HepG2 (cell line): ENCODE results near the gene APBA3. TPM values are rescaled to one million over a fixed set of nuclear protein-coding genes. Genes with fewer than 3 reads are reported as not detected.

Source experiments
- CCAR2 ChIP-seq: fragments of 200-400 bp; formaldehyde crosslinking; optimal IDR thresholded peaks from 2 replicates; pipeline ENCODE3; 2018; ENCODE audit warnings: low read depth, mild to moderate bottlenecking, low read length, moderate library complexity
- CEBPB ChIP-seq: IDR thresholded peaks from 2 replicates; pipeline ENCODE4 v1.6.1; 2011; ENCODE audit warnings: low read depth, low read length, improper control_type of control experiment, borderline replicate concordance
- FOXJ3 ChIP-seq: sonication (generic); formaldehyde crosslinking; IDR thresholded peaks from 2 replicates; pipeline ENCODE4 v1.4.0; 2020; ENCODE audit warnings: missing genetic modification reagents, mild to moderate bottlenecking, borderline replicate concordance
- GFI1 ChIP-seq: sonication (generic); formaldehyde crosslinking; IDR thresholded peaks from 2 replicates; pipeline ENCODE4 v1.5.0; 2020; ENCODE audit warnings: missing genetic modification reagents, mild to moderate bottlenecking, borderline replicate concordance
- JDP2 ChIP-seq: sonication (generic); formaldehyde crosslinking; IDR thresholded peaks from 2 replicates; pipeline ENCODE4 v1.8.1; 2022; ENCODE audit warnings: missing genetic modification reagents, borderline replicate concordance
- KAT7 ChIP-seq: IDR thresholded peaks from 2 replicates; pipeline ENCODE4 v1.6.1; 2018; ENCODE audit warnings: borderline replicate concordance, missing compliant biosample characterization
- KDM2A ChIP-seq: sonication (generic); formaldehyde crosslinking; IDR thresholded peaks from 2 replicates; pipeline ENCODE4 v1.4.0; 2020; ENCODE audit warnings: low read depth, missing genetic modification reagents, borderline replicate concordance
- KMT2A ChIP-seq: sonication (generic); formaldehyde crosslinking; IDR thresholded peaks from 2 replicates; pipeline ENCODE4 v1.4.0; 2020; ENCODE audit warnings: missing genetic modification reagents
- NCOA1 ChIP-seq: sonication (generic); formaldehyde crosslinking; IDR thresholded peaks from 2 replicates; pipeline ENCODE4 v1.9.0; 2021; ENCODE audit warnings: missing genetic modification reagents
- PHF21A ChIP-seq: sonication (generic); formaldehyde crosslinking; IDR thresholded peaks from 2 replicates; pipeline ENCODE4 v1.5.0; 2020; ENCODE audit warnings: mild to moderate bottlenecking, missing genetic modification reagents
- SRSF1 ChIP-seq: fragments of 200-400 bp; formaldehyde crosslinking; optimal IDR thresholded peaks from 2 replicates; pipeline ENCODE3; 2017; ENCODE audit warnings: mild to moderate bottlenecking, low read depth, low read length, moderate library complexity
- SUZ12 ChIP-seq: fragments of 150-350 bp; IDR thresholded peaks from 2 replicates; pipeline ENCODE4 v1.6.1; 2014; ENCODE audit warnings: low read depth, low read length
- TIGD3 ChIP-seq: sonication (generic); formaldehyde crosslinking; IDR thresholded peaks from 2 replicates; pipeline ENCODE4 v1.5.1; 2020; ENCODE audit warnings: mild to moderate bottlenecking, missing genetic modification reagents, borderline replicate concordance
- ZBTB10 ChIP-seq: sonication (generic); formaldehyde crosslinking; IDR thresholded peaks from 2 replicates; pipeline ENCODE4 v1.4.0; 2020; ENCODE audit warnings: missing genetic modification reagents, borderline replicate concordance
- ZBTB20 ChIP-seq: sonication (generic); formaldehyde crosslinking; IDR thresholded peaks from 2 replicates; pipeline ENCODE4 v1.8.1; 2023; ENCODE audit warnings: missing genetic modification reagents, low read depth, mild to moderate bottlenecking, borderline replicate concordance
- ZBTB7B ChIP-seq: sonication (generic); formaldehyde crosslinking; IDR thresholded peaks from 2 replicates; pipeline ENCODE4 v1.4.0; 2020; ENCODE audit warnings: missing genetic modification reagents
- ZGPAT ChIP-seq: IDR thresholded peaks from 2 replicates; pipeline ENCODE4 v1.6.1; 2016; ENCODE audit warnings: mild to moderate bottlenecking
- ZNF280B ChIP-seq: sonication (generic); formaldehyde crosslinking; IDR thresholded peaks from 2 replicates; pipeline ENCODE4 v1.5.0; 2020; ENCODE audit warnings: missing genetic modification reagents, mild to moderate bottlenecking, borderline replicate concordance
- ZNF652 ChIP-seq: IDR thresholded peaks from 2 replicates; pipeline ENCODE4 v1.6.1; 2016; ENCODE audit warnings: low read depth, borderline replicate concordance
- ZNF691 ChIP-seq: sonication (generic); formaldehyde crosslinking; IDR thresholded peaks from 2 replicates; pipeline ENCODE4 v1.4.0; 2020; ENCODE audit warnings: missing genetic modification reagents, low read depth, mild to moderate bottlenecking, borderline replicate concordance
- polyA plus RNA-seq, 8 experiments: library from polyadenylated mRNA; depleted of rRNA in 3 of 8; stranded (reverse) in 7 of 8; unstranded in 1 of 8; fragments of >200 nt; fragmentation: Illumina TruSeq in 4 of 8; extraction: Trizol in 4 of 8; gene quantifications; 2 replicates each; pipeline versions ENCODE4 v1.2.1 to v1.2.3, GENCODE V29; 2011 to 2016; ENCODE audit warnings: low read depth in 4 of 8, missing spikeins in 1 of 8, mixed read lengths in 1 of 8; ENCODE audit not compliant: insufficient read depth in 1 of 8
- total RNA-seq, 5 experiments: library from RNA; depleted of rRNA; stranded (reverse); fragments of >200 nt; fragmentation: Illumina TruSeq; extraction: Trizol; gene quantifications; 2 replicates each; pipeline ENCODE4 v1.2.3, GENCODE V29; 2016; ENCODE audit warnings: low read depth in 1 of 5

The APBA3 gene
- total and polyA plus RNA-seq, 2 of the 13 experiments (the other 11 are each of a cell fraction or from before 2014, with no cell fraction given) = 14.2 to 14.3 TPM

GRCh38 chr19:3762501-3763459, 1.3 kb upstream of the APBA3 start, which contains the start of gene MRPL54 (continued):
- no peak for TF ChIP-seq TIGD3 (CRISPR knock-in tag)
- TF ChIP-seq ZNF691 (CRISPR knock-in tag) = no peak
- TF ChIP-seq ZNF652 (CRISPR knock-in tag) = no peak
- TF ChIP-seq FOXJ3 (CRISPR knock-in tag) = no peak
- TF ChIP-seq JDP2 (CRISPR knock-in tag) = no peak
- TF ChIP-seq ZNF280B = peak; percentile 75; the same call in 1 of the 2 replicates
- TF ChIP-seq ZBTB7B (CRISPR knock-in tag) = 0 out of 2 replicates have a peak, but pooled peaks have one; percentile 29
- TF ChIP-seq PHF21A (CRISPR knock-in tag) = no peak
- peak; percentile 66; the same call in 1 of the 2 replicates for TF ChIP-seq ZGPAT
- no peak for TF ChIP-seq ZBTB10 (CRISPR knock-in tag)
- no peak for TF ChIP-seq KMT2A (CRISPR knock-in tag)
- TF ChIP-seq KAT7 (CRISPR knock-in tag) = no peak
- no peak for TF ChIP-seq NCOA1 (CRISPR knock-in tag)
- TF ChIP-seq SRSF1 = no peak
- peak; percentile 76; the same call in 1 of the 2 replicates for TF ChIP-seq ZBTB20 (CRISPR knock-in tag)
- no peak for TF ChIP-seq CCAR2
- TF ChIP-seq CEBPB = peak; percentile 62; the same call in 1 of the 2 replicates
- TF ChIP-seq KDM2A (CRISPR knock-in tag) = peak; percentile 48; the same call in 1 of the 2 replicates
- peak; percentile 59; the same call in 1 of the 2 replicates for TF ChIP-seq SUZ12
- TF ChIP-seq GFI1 = no peak
